ENCODE results near the gene CLMP. TPM values are rescaled to one million over a fixed set of nuclear protein-coding genes. Genes with fewer than 3 reads are reported as not detected.

Gene CLMP
- total RNA-seq, 2 experiments from 2014 or later: 0.09 TPM; not detected in 1

DNA sequence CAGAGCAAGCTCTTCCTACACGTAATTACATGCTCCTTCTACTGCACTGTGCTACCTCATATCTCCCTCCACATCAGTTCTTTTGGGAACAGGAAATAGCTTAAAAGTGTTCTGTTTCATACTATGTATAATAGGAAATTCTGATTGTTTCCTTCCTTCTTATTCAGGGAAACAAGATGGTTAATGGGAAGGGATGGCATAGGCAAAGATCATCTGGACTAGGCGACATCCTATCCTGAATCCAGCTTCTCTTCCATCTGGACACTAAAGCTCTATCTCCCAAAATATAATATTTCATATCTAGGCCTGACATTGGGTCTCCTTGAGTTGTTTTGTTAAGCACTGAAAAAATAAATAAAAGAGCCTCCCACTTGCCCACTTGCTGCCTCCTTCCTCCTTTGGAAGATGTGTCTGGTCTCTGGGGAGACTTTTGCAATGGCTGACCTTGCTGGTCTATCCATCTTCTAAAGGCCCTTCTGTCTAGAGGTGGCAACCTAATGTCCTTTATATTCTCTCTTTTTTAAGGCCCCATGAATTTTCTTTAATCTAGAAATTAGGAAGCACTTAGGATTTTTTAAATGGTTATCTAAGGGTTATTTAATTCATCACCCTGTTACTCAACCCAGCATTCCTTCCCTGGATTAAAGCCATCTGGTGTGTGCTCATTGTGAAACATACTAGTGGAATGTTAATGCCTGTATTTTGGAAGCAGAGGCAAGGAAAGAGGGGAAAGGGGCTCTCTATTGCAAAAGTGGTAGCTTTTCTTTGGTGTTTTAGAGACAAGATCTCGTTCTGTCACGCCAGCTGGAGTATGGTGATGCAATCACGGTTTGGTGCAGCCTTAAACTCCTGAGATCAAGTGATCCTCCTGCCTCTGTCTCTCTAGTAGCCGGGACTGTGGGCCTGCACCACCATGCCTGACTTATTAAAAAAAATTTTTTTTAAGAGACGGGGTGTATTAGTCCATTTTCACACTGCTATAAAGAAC lies 20.6 kb downstream of the CLMP start:
- CTCF ChIA-PET: interaction anchor here (1.1 to 2.3 kb wide), 4 partner anchors 11 to 87 kb away, joined by 3 to 10 read pairs (median 5); no protein-coding TSS in a partner anchor

DNA sequence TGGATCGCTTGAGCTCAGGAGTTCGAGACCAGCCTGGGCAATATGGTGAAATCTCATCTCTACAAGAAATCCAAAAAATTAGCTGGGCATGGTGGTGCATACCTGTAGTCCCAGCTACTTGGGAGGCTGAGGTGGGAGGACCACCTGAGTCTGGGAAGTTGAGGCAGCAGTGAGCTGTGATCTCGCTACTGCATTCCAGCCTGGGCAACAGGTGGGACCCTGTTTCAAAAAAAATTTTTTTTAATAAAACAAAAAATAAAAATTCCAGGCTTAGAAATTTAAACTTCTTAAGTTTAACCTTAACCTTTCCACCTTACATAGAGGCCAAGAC lies 21.2 kb downstream of the CLMP start:
- TF ChIP-seq, protein P1, sequence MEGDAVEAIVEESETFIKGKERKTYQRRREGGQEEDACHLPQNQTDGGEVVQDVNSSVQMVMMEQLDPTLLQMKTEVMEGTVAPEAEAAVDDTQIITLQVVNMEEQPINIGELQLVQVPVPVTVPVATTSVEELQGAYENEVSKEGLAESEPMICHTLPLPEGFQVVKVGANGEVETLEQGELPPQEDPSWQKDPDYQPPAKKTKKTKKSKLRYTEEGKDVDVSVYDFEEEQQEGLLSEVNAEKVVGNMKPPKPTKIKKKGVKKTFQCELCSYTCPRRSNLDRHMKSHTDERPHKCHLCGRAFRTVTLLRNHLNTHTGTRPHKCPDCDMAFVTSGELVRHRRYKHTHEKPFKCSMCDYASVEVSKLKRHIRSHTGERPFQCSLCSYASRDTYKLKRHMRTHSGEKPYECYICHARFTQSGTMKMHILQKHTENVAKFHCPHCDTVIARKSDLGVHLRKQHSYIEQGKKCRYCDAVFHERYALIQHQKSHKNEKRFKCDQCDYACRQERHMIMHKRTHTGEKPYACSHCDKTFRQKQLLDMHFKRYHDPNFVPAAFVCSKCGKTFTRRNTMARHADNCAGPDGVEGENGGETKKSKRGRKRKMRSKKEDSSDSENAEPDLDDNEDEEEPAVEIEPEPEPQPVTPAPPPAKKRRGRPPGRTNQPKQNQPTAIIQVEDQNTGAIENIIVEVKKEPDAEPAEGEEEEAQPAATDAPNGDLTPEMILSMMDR (IDR thresholded peaks at IDR 0.05): no peak
- intact Hi-C loops (cut with micrococcal nuclease): no loop called here

More for the DNA sequence above, 20.6 kb downstream of the CLMP start:
- TF ChIP-seq, protein P1 (IDR thresholded peaks at IDR 0.05): no peak
- H3K27ac Mint-ChIP-seq: no peak overlapping the region
- intact Hi-C loops (cut with micrococcal nuclease): no loop called here
- POLR2A ChIA-PET: interaction anchor here (0.6 kb wide), 1 partner anchor 15 kb away, joined by 3 read pairs; no protein-coding TSS in a partner anchor
- H3K4me3 Mint-ChIP-seq: no peak overlapping the region
- no peaks in the 10 kb centered on the region for H3K27me3 Mint-ChIP-seq
- ATAC-seq (no peak), DNase-seq (no peak)
- H3K9me3 Mint-ChIP-seq: no peaks in the 10 kb centered on the region
- H3K4me1 Mint-ChIP-seq (ENCODE audit: low read depth): peaks cover 4% of the 10 kb centered on the region
- no peaks in the 10 kb centered on the region for H3K36me3 Mint-ChIP-seq (ENCODE audit: low read depth)

GRCh38 chr11:123173040-123173855 lies 21.8 kb downstream of the CLMP start:
- CTCF ChIA-PET: interaction anchor here (1.1 to 2.3 kb wide), 4 partner anchors 10 to 88 kb away, joined by 3 to 10 read pairs (median 5); no protein-coding TSS in a partner anchor
- no peaks in the 10 kb centered on the region for H3K27me3 Mint-ChIP-seq
- no peak overlapping the region for H3K4me3 Mint-ChIP-seq
- TF ChIP-seq, protein P1 (IDR thresholded peaks at IDR 0.05): no peak
- DNase-seq: no peak
- no peaks in the 10 kb centered on the region for H3K36me3 Mint-ChIP-seq (ENCODE audit: low read depth)
- peaks cover 4% of the 10 kb centered on the region for H3K4me1 Mint-ChIP-seq (ENCODE audit: low read depth)
- intact Hi-C loops (cut with micrococcal nuclease): no loop called here
- H3K27ac Mint-ChIP-seq: no peak overlapping the region
- POLR2A ChIA-PET: interaction anchor here (0.6 kb wide), 1 partner anchor 14 kb away, joined by 3 read pairs; no protein-coding TSS in a partner anchor
- no peak for ATAC-seq
- H3K9me3 Mint-ChIP-seq: no peaks in the 10 kb centered on the region

More for the DNA sequence above, 21.2 kb downstream of the CLMP start:
- no peak for DNase-seq
- no peaks in the 10 kb centered on the region for H3K27me3 Mint-ChIP-seq
- CTCF ChIA-PET: interaction anchor here (1.4 to 2.3 kb wide), 3 partner anchors 10 to 87 kb away, joined by 3 to 10 read pairs (median 7); no protein-coding TSS in a partner anchor
- peaks cover 4% of the 10 kb centered on the region for H3K4me1 Mint-ChIP-seq (ENCODE audit: low read depth)
- H3K9me3 Mint-ChIP-seq: no peaks in the 10 kb centered on the region
- no peak for ATAC-seq
- no peak overlapping the region for H3K27ac Mint-ChIP-seq
- H3K36me3 Mint-ChIP-seq (ENCODE audit: low read depth): no peaks in the 10 kb centered on the region
- no peak overlapping the region for H3K4me3 Mint-ChIP-seq
- POLR2A ChIA-PET: interaction anchor here (0.6 kb wide), 1 partner anchor 14 kb away, joined by 3 read pairs; no protein-coding TSS in a partner anchor

DNA sequence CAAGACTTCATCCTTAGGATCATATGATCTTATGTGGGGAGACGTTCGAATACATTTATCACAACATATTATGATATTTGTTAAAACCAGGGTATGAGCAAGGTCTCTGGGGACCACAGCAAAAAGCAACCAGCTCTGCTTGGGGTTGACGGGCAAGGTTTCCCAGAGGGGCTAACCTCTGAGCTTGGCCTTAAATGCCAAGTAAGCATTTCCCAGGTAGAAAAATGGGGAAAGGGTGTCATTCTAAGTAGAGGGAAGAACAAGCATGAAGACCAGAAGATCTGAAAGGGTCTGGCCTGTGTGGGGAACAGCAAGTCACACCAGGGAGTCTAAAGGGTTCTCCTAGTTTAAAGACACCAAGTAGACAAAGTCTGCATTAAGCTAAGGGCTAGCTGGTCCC lies 24.1 kb downstream of the CLMP start:
- TF ChIP-seq, protein P1 (IDR thresholded peaks at IDR 0.05): no peak
- H3K9me3 Mint-ChIP-seq: no peaks in the 10 kb centered on the region
- no peaks in the 10 kb centered on the region for H3K36me3 Mint-ChIP-seq (ENCODE audit: low read depth)
- CTCF ChIA-PET: interaction anchor here (1.7 kb wide), 1 partner anchor 76 kb away, joined by 8 read pairs; no protein-coding TSS in a partner anchor
- H3K27ac Mint-ChIP-seq: no peak overlapping the region
- intact Hi-C loops (cut with micrococcal nuclease): no loop called here
- no peak for ATAC-seq
- peaks cover 2% of the 10 kb centered on the region for H3K27me3 Mint-ChIP-seq
- H3K4me3 Mint-ChIP-seq: no peak overlapping the region
- POLR2A ChIA-PET: interaction anchor here (0.6 kb wide), 1 partner anchor 345 kb away, joined by 3 read pairs; no protein-coding TSS in a partner anchor
- H3K4me1 Mint-ChIP-seq (ENCODE audit: low read depth): no peaks in the 10 kb centered on the region
- no peak for DNase-seq
